ENCODE measurements around the gene ARPC1A. TPM values are rescaled to one million over a fixed set of nuclear protein-coding genes. Genes with fewer than 3 reads are reported as not detected.

ARPC1A gene
- total RNA-seq, 1 experiment from 2014 or later = 253 TPM

DNA sequence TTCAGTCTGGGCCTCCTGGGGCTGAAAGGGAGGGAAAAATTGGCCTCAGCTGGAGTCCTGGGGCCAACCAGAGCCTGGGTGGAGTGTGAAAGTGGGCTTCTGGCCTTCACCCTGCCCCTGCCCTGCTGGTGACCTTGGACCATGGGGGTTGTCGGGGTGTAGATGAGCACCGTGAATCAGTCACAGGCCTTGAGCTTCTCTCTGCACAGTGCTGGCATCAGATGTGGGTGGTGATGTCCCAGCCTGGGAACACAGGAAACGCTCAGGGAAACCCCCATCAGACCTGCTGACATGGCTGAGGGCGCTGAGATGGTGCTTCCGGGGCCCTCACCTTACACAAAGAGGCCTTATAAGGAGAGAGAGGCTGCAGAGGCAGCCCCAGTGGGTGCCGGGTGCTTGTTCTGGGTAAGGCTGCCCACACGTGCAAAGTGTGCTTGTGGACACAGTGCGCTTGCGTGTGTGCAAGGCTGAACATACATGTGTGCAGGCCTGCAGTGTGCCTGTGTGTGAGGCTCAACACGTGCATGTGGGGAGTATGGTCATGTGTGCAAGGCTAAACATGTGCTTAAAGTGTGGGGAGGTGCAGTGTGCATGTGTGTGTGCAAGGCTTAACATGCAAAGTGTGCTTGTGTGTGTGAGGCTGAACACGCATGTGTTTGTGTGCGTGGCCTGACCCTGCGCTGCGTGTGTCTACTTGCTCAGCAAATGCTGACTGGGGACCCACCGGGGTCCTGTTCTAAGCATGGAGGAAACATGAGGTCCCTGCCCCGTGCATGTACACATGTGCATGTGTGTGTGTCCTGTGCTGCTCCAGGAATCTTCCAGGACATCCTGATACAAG is 55.3 kb downstream of the ARPC1A start:
- Histone ChIP-seq H3K9me3 (ENCODE audit: control insufficient read depth, insufficient read depth, low read depth, low read length) (no peaks in the 10 kb centered on the region), H3K36me3 (ENCODE audit: control insufficient read depth, insufficient read depth, low read length) (no peaks in the 10 kb centered on the region; the same call in 1 of the 2 replicates), H3K4me3 (ENCODE audit: low read depth in 2 of 2, low read length in 2 of 2) (no peak overlapping the region), H3K4me1 (ENCODE audit: control insufficient read depth, insufficient read depth, low read length) (peaks cover 38% of the 10 kb centered on the region), H3K27me3 (ENCODE audit: control insufficient read depth, insufficient read depth, low read length) (no peaks in the 10 kb centered on the region), H3K27ac (ENCODE audit: low read length) (peak overlapping the region; percentile 79)
- POLR2A ChIA-PET = no interaction called here
- intact Hi-C loops (cut with micrococcal nuclease; ENCODE audit: unreplicated experiment) (no loop called here), in situ Hi-C loops (cut with HindIII; ENCODE audit: low pct_unique_long_range_greater_than_20kb, low sequenced_read_pairs) (no loop called here)
- peak; percentile 43 for ATAC-seq
- no TSS peak for BruUV-seq (replicated peaks)
- TF ChIP-seq, protein P1, sequence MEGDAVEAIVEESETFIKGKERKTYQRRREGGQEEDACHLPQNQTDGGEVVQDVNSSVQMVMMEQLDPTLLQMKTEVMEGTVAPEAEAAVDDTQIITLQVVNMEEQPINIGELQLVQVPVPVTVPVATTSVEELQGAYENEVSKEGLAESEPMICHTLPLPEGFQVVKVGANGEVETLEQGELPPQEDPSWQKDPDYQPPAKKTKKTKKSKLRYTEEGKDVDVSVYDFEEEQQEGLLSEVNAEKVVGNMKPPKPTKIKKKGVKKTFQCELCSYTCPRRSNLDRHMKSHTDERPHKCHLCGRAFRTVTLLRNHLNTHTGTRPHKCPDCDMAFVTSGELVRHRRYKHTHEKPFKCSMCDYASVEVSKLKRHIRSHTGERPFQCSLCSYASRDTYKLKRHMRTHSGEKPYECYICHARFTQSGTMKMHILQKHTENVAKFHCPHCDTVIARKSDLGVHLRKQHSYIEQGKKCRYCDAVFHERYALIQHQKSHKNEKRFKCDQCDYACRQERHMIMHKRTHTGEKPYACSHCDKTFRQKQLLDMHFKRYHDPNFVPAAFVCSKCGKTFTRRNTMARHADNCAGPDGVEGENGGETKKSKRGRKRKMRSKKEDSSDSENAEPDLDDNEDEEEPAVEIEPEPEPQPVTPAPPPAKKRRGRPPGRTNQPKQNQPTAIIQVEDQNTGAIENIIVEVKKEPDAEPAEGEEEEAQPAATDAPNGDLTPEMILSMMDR (IDR thresholded peaks at IDR 0.05) = no peak
- no peak; the same call in 1 of the 2 replicates for TF ChIP-seq POLR2AphosphoS5 (IDR thresholded peaks at IDR 0.05; ENCODE audit: low read depth, low read length)
- TF ChIP-seq, protein P2, sequence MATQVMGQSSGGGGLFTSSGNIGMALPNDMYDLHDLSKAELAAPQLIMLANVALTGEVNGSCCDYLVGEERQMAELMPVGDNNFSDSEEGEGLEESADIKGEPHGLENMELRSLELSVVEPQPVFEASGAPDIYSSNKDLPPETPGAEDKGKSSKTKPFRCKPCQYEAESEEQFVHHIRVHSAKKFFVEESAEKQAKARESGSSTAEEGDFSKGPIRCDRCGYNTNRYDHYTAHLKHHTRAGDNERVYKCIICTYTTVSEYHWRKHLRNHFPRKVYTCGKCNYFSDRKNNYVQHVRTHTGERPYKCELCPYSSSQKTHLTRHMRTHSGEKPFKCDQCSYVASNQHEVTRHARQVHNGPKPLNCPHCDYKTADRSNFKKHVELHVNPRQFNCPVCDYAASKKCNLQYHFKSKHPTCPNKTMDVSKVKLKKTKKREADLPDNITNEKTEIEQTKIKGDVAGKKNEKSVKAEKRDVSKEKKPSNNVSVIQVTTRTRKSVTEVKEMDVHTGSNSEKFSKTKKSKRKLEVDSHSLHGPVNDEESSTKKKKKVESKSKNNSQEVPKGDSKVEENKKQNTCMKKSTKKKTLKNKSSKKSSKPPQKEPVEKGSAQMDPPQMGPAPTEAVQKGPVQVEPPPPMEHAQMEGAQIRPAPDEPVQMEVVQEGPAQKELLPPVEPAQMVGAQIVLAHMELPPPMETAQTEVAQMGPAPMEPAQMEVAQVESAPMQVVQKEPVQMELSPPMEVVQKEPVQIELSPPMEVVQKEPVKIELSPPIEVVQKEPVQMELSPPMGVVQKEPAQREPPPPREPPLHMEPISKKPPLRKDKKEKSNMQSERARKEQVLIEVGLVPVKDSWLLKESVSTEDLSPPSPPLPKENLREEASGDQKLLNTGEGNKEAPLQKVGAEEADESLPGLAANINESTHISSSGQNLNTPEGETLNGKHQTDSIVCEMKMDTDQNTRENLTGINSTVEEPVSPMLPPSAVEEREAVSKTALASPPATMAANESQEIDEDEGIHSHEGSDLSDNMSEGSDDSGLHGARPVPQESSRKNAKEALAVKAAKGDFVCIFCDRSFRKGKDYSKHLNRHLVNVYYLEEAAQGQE (IDR thresholded peaks at IDR 0.05; ENCODE audit: insufficient read depth in 1 of 2, low read depth in 2 of 2, low read length in 1 of 2) = no peak
- TF ChIP-seq TCF7L2 (IDR thresholded peaks at IDR 0.05; ENCODE audit: low read depth, low read length) = no peak
- no peak for TF ChIP-seq SIN3A (IDR thresholded peaks at IDR 0.05; ENCODE audit: borderline replicate concordance, insufficient read depth, low read depth, low read length)
- CTCF ChIA-PET = no interaction called here
- DNase-seq (ENCODE audit: low read depth, low spot score) = no peak

DNA sequence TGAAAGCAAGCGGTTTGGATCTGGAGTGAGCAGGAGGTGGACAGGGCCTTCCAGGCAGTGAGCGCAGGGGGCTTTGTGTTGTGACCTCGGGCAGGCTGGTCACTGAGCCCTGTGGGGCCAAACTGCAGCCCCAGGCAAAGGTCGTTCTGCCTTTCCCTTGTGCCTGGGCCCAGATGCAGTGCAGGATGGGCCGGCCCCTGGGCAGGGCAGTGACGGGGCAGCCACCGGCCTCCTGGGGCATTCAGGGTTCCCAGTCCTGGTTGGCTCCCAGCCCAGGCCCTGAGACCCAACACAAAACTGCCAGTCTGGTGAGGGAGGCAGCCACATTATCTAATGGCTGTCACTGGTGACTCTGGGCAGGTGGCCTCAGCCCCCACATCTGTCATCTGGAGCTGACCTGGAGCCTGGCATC is 56.0 kb downstream of the ARPC1A start:
- intact Hi-C loops (cut with micrococcal nuclease; ENCODE audit: unreplicated experiment) (no loop called here), in situ Hi-C loops (cut with HindIII; ENCODE audit: low pct_unique_long_range_greater_than_20kb, low sequenced_read_pairs) (no loop called here)
- TF ChIP-seq, protein P2 (IDR thresholded peaks at IDR 0.05; ENCODE audit: insufficient read depth in 1 of 2, low read depth in 2 of 2, low read length in 1 of 2) = no peak
- TF ChIP-seq, protein P1 (IDR thresholded peaks at IDR 0.05) = no peak
- TF ChIP-seq TCF7L2 (IDR thresholded peaks at IDR 0.05; ENCODE audit: low read depth, low read length) (no peak), SIN3A (IDR thresholded peaks at IDR 0.05; ENCODE audit: borderline replicate concordance, insufficient read depth, low read depth, low read length) (no peak), POLR2AphosphoS5 (IDR thresholded peaks at IDR 0.05; ENCODE audit: low read depth, low read length) (no peak)
- no peak for DNase-seq (ENCODE audit: low read depth, low spot score)
- H3K36me3 ChIP-seq (ENCODE audit: control insufficient read depth, insufficient read depth, low read length) = no peaks in the 10 kb centered on the region; the same call in none of the 2 replicates
- peak overlapping the region; percentile 36; the same call in 1 of the 2 replicates for H3K27ac ChIP-seq (ENCODE audit: low read length)
- no peak for ATAC-seq
- no TSS peak for BruUV-seq (replicated peaks)
- POLR2A ChIA-PET = interaction anchor here (0.6 kb wide), 1 partner anchor 27 kb away, joined by 3 read pairs; the partner anchor contains the start of genes BUD31 and PDAP1
- H3K27me3 ChIP-seq (ENCODE audit: control insufficient read depth, insufficient read depth, low read length) = no peaks in the 10 kb centered on the region
- H3K9me3 ChIP-seq (ENCODE audit: control insufficient read depth, insufficient read depth, low read depth, low read length) = no peaks in the 10 kb centered on the region
- no peak overlapping the region for H3K4me3 ChIP-seq (ENCODE audit: low read depth in 2 of 2, low read length in 2 of 2)
- CTCF ChIA-PET = no interaction called here
- peaks cover 34% of the 10 kb centered on the region for H3K4me1 ChIP-seq (ENCODE audit: control insufficient read depth, insufficient read depth, low read length)
